ENCODE data around the gene FGFBP2. TPM values are rescaled to one million over a fixed set of nuclear protein-coding genes. Genes with fewer than 3 reads are reported as not detected.

Gene FGFBP2
- total and polyA plus RNA-seq, 2 experiments from 2014 or later: 0.18 to 0.56 TPM

- TF ChIP-seq STAT1 (IDR thresholded peaks at IDR 0.05; ENCODE audit: unreplicated experiment) (no peak), CREB1 (CRISPR knock-in tag; IDR thresholded peaks at IDR 0.05; ENCODE audit: low read depth) (no peak), REST (IDR thresholded peaks at IDR 0.05; ENCODE audit: unreplicated experiment) (no peak), POLR2AphosphoS5 (IDR thresholded peaks at IDR 0.05; ENCODE audit: low read depth) (no peak), EZH2 (IDR thresholded peaks at IDR 0.05; ENCODE audit: low read depth, unreplicated experiment) (no peak), CTCF (conservative IDR thresholded peaks at IDR 0.05; ENCODE audit: low read depth in 2 of 2) (no peak), ZNF114 (CRISPR knock-in tag; IDR thresholded peaks at IDR 0.05) (no peak)
Measured at GRCh38 chr4:15914291-15914690, 48.7 kb downstream of the FGFBP2 start (continued).

GRCh38 chr4:15913631-15913970 lies 49.4 kb downstream of the FGFBP2 start:
- Histone ChIP-seq H3K36me3 (ENCODE audit: insufficient read depth) (peaks cover 5% of the 10 kb centered on the region; the same call in 1 of the 2 replicates), H3K27me3 (ENCODE audit: insufficient read depth) (no peaks in the 10 kb centered on the region), H3K4me1 (ENCODE audit: insufficient read depth) (no peaks in the 10 kb centered on the region), H2AFZ (no peak overlapping the region), H3F3A (replicated peaks; ENCODE audit: low read depth) (no peaks in the 10 kb centered on the region), H3K4me3 (no peak overlapping the region), H3K9me2 (ENCODE audit: insufficient read depth) (no peaks in the 10 kb centered on the region), H3K4me2 (no peak overlapping the region), H3K79me2 (replicated peaks; ENCODE audit: insufficient read depth) (no peaks in the 10 kb centered on the region), H3K27ac (ENCODE audit: low read depth) (no peak overlapping the region), H4K20me1 (replicated peaks; ENCODE audit: insufficient read depth) (no peaks in the 10 kb centered on the region)
- DNase-seq (ENCODE audit: low spot score): no peak
- H3K36me3 Mint-ChIP-seq (ENCODE audit: low read depth): peaks cover 6% of the 10 kb centered on the region
- H3K27me3 Mint-ChIP-seq (ENCODE audit: insufficient read depth, low read depth, poor library complexity): peaks cover 6% of the 10 kb centered on the region
- no peak overlapping the region for H3K4me3 Mint-ChIP-seq
- H3K27ac Mint-ChIP-seq: no peak overlapping the region
- H3K4me1 Mint-ChIP-seq: no peaks in the 10 kb centered on the region
- H3K9me3 Mint-ChIP-seq: peaks cover 19% of the 10 kb centered on the region
- ATAC-seq: no peak
- TF ChIP-seq EZH2phosphoT487 (IDR thresholded peaks at IDR 0.05; ENCODE audit: unreplicated experiment): no peak
- TF ChIP-seq ZNF114 (CRISPR knock-in tag; IDR thresholded peaks at IDR 0.05): no peak
- no peak for TF ChIP-seq REST (IDR thresholded peaks at IDR 0.05; ENCODE audit: unreplicated experiment)
- TF ChIP-seq ZNF331 (CRISPR knock-in tag; IDR thresholded peaks at IDR 0.05; ENCODE audit: low read depth): no peak
- no peak for TF ChIP-seq ETS1 (IDR thresholded peaks at IDR 0.05)
- no peak for TF ChIP-seq CREB1 (CRISPR knock-in tag; IDR thresholded peaks at IDR 0.05; ENCODE audit: low read depth)
- TF ChIP-seq NANOG (IDR thresholded peaks at IDR 0.05; ENCODE audit: borderline replicate concordance): no peak
- TF ChIP-seq JUNB (IDR thresholded peaks at IDR 0.05; ENCODE audit: unreplicated experiment): no peak
